Activated naive CD4-positive, alpha-beta T cell treated with Interleukin-2 at 50 U/mL for 16 hours (primary cell): Measurements from ENCODE around the gene ZNF827.
A peak's percentile ranks its signal among the peaks of the same experiment; 100 is the strongest.

Source experiments
- DNase-seq: peaks from one replicate; pipeline ENCODE4 v3.0.0-alpha.2; 2020

Gene ZNF827

DNA sequence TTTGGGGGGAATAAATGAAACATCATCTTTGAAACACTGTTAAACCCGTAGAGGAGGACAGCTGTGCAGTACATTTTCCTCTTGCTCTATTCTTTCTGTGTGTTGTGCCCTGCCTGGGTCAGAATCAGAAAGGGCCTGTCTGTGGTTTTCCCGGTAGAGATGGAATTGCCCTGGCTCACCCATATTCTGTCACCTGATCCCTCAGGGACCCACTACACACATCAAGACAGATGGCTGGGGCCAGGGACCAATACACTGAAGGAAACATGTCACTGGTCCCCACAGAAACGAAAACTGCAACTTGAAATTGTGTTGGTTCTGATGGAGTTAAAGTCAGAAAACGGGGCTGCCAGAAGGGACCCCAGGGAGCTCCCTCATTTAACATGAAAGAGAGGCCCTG lies 114.9 kb downstream of the ZNF827 start:
- no peak for DNase-seq

DNA sequence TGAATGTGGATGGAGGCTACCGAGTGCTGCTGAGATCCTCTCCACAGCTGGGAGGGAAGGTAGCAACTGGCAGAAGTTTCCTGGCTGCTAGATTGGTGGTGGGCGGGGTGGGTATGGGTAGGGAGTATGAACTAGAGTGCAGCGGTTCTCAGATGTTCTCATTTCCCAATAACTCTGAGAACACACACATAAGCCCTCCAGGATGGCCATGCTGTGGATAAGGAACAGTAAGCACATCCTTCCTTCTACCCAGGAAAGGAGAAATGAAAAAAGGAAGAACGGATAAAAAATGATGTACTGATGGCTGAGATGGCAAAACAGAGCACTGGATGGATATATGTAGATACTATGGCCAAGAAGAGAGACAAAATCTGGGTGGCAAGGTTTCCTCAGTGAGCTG lies 116.0 kb downstream of the ZNF827 start:
- DNase-seq = no peak

DNA sequence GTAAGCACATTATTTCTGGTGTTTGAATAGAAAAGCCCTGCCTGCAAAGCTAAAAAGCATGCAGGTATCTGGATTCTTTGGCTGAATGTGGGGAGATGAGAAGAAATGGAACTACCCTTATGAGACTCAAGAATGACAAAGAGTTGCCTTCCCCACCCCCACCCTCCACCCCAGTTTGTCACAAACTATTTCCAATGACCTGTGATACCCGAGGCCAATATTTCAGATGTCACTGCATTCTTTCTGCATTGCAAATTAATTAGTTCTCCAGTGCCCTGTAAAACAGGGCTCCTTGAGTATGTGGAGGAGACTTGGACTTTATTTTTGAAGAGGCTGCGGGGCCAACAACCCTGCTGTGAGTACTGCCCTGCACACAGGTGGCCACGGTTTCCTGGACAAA lies 116.4 kb downstream of the ZNF827 start:
- no peak for DNase-seq

DNA sequence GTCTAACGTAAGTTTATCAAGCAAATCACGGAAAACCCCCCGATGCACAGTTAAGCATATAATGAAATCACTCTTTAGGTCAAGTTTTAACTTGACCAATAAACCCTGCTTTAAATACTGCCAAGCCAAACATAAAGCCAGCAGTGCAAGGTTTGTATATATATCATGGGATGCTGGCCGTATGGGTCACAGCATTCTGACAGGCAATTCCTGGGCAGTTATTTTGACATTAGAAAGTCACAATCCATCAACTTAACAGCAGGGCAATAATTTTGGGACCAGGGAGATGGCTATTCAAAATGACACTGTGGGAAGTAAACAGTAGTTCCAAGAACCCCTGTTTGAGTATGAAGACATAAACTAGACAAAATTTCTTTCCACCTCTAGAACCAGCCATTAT lies 116.9 kb downstream of the ZNF827 start:
- no peak for DNase-seq

DNA sequence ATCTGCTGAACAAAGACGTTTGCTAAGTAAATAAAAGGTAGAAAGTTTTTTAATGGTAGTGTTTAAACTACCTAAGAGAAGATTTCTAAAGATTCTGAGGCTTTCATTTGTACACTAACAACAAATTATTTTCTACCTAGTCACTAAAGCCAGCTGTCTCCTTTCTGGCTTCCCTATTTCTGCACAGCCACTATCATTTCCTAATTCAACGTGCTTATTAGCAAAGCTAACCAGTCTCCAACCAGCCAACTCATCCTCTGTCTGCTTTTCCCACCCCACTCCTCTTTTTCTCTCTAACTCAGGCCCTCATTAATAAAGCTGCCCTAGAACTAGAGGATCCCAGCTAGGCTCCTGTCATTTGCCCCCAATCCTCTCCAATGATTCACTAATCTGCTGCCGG lies 118.2 kb downstream of the ZNF827 start:
- no peak for DNase-seq

DNA sequence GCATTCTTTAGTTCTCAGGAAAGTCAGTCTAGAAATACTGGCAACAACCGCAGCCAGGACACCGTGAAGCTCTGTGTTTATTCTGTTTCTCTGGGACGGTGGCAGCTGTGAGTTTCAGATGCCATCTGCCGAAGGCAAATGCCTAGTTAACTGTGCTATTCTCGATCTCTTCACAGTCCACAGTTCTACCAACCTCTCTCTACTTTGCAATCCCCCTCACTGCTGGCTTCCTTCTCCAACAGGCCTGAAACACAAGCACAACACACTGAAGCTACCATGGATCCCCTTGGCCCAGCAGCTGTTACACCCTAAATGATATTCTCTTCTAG lies 118.8 kb downstream of the ZNF827 start:
- DNase-seq = no peak

DNA sequence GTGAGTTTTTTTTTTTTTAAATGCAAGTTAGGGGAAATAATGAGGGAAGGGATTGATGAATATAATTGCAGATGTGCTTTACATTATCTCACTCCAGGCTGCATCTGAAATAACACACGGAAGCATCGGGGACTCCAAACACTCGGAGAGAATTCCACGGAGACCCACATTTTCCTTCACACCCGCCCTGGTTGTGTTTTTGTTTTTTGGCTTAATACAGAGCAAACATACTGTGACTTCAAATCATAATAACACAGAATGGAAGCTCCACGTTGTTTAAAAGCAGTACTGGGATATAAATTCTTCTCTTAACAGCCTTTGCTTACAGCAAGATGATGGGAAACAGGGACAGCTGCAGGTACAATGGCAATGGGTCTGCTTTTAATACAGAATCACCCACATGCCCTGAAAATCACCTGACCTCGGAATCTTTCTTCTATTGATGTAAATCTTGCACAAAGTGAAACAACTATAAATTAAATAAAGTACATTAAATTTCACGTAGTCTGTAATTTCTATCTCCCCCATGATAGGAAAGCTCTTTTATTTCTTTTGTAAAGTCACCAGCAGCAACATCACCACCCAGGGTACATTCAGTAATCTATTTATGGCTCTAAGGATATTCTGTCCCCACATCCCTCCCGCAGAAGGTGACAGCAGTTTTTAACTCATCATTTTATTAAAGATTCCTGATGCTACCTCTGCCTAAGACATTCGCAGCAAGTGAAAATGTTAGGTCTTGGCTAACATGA lies 119.3 kb downstream of the ZNF827 start:
- no peak for DNase-seq

DNA sequence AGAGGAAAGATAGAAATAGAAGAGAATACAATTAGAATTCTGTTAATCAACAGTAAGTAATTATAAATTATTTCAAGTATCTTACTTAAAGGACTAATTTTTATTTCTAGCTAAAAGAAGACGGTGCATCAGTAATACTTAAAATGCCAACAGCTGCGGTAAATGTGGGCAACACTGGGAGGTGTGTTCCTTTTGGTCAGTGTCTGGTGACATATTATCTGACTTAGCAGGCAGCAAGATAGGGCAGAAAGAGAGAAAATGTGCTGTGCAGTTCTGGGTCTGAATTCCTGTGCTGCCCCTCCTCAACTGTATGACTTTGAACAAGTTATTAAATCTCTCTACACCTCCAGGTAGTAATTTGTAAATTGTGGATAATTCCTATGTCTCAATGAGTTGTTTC lies 120.6 kb downstream of the ZNF827 start:
- DNase-seq = no peak

DNA sequence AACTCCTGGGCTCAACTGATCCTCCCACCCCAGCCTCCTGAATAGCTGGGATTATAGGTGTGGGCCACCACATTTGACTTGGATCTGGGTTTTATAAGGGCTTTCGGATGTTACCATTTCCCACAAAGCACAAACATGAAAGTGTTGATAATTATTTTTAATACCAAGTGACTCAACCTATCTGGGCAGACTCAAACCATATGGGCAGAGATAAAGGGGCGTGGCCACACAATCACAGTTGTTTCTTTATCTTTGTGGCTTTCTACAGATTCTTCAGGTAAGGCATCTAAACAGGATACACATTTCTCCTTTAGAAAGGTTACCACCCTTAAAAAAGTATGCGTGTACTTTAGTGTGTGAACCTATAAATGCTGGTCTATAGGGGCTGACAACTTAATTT lies 122.5 kb downstream of the ZNF827 start:
- DNase-seq = no peak

DNA sequence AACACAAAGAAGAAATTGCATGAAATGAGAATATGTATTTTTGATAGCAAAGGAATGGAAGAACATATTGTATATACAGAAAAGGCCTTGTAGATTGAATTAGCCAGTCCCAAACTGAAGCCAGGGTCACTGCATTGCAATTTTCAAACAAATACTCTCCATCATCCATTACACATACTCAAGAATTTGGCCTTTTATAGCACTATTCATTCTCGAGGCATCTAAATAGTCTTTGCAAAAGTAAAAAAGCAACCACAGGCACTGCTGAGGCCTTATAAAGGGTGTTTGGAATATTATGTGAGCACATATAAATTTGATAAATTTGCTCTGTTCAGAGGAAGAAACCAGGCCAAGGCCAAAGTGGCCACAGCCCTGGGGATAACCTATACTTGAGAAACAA lies 123.0 kb downstream of the ZNF827 start:
- no peak for DNase-seq

DNA sequence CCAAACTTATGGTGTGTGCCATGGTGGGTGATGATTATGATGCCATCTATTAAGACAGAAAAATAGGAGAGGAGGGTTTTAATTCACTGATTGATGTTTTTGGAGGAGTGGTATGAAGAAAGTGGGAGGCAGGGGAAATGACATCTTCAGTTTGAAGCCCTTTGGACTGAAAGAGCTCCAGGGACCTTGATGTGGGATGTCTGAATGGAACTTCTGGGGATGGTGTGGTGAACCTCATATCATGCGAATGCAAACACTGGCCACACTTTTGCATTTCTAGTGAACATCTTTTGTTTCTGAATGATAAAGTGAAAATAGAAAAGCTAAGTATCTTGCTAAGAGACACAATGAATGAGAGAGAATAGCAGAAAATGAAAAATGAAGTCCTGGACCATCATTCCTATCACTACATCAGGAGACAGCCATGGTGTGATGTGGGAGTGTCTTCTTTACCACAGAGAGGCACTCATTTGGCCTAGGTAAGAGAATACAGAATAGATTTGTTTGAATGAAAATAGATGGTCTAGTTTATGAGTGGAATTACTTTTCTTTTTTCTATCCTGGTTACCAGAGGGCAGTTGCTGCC lies 123.5 kb downstream of the ZNF827 start:
- no peak for DNase-seq

DNA sequence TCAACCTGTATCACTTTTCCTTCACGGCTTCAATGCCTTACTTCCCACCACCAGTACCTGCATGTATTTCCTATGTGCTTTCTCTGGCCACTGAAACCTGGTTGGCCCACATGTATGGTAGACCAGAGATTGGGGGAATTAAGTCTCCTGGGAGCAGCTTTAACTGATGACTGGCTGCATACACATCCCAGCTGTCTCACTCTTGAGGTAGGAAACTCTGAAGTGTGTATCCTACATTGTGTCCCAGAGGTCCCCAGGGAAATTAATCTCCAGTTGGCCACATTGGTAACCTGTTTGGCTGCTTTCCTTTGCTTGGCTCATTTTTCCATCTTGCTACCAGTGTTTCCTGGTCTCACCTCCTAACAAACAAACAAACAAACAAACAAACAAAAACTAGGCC lies 124.4 kb downstream of the ZNF827 start:
- no peak for DNase-seq

DNA sequence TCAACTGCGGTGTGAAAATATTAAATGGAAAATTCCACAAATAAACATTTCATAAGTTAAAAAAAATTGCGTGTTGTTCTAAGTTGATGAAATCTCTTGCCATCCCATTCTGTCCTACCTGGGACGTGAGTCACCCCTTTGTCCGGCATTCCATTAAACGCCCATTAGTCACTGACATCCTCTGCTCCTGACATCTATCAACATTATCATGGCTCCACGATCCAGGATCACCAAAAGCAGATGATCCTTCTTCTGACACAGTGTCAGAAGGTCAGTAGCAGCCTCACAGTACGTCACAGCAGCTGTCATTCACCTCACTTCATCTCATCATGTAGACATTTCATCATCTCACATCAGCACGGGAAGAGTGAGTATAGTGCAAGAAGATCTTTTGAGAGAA lies 125.7 kb downstream of the ZNF827 start:
- no peak for DNase-seq

DNA sequence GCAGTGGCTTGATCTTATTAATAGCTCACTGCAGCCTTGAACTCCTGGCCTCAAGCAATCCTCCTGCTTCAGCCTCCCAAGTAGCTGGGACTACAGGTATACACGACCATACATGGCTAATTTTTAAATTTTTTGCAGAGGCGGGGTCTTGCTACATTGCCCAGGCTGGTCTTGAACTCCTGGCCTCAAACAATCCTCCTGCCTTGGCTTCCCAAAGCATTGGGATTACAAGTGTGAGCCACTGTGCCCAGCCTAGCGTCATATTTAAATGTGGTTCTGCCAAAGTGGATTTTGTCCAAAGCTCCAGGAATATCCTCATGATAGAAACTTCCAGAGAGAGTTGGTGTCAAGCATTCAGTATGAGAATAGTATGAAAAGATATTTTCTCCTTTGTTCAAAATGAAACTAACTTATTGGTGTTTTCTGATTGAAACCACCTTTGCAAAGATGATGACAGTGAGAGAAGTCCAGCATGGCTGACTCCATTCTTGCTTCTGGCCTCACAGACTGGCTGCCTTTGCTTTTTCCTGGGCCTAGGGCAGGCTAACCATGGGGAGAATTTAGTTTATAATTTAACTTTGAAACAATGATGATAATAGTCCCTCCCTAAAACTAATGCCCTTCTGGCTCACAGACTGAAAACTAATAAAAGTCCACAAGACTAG lies 129.6 kb downstream of the ZNF827 start:
- no peak for DNase-seq

DNA sequence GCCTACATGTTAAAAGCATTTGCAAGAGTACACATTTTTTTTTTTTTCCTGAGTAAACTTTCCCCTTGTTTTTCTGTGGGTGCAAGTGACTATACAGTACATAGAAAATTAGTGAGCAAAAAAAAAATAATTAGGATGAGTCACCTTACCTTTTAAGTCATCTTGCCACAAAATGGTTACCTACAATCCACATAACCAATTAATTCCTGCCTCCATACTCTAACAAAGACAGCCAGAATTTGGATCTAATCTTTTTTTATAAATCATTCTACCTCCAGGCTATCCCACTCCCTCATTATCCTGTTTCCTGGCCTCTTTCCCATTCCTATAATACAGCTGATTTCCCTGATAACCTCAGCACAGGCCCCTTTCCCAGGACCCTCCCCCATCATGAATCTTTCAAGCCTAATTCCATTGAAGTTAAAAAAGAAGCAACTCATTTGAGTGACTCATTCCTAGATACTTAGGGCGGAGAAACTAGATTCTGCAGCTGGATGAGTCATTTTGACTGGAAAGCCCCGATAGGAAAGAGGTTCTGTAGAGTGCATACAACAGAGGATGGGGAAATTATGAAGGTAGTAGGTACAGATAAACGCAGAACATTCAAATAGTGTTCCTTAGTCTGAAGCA lies 130.5 kb downstream of the ZNF827 start:
- DNase-seq = peak; percentile 45

DNA sequence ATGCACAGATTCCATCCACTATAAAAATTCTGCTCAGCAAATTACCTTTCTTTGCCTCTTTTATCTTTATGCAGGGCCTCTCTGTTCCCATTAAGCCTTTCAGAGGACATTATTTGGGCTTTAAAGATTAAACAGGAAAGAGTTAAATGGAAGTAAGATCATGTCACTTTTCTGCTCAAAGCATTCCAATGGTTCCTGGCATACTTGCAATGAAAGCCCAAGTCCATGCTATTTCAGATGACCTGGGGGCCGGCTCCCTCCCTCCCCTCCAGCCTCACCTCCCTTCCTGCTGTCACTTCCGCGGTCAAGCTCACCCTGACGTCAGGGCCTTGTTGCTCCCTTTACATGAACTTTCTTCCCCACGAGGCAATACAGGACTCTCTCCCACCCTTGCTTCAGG lies 133.1 kb downstream of the ZNF827 start:
- DNase-seq = no peak

DNA sequence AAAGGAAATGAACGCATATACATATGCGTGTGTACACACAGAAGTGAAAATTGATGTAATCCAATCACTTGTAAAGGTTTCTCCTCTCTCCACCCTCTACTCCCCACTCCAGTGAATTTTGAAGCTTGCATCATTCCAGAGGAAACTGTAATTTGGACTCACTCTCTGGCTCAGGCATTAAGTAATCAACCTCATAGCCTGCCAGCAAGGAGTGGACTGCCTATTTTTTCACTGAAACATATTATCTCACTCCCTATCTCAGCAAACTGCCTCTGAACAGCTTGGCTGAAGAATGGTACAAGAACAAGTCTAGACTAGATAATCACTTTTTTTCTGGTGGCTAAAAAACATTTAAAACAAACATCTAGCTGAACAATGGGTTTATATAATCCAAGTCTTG lies 134.5 kb downstream of the ZNF827 start:
- DNase-seq = no peak

DNA sequence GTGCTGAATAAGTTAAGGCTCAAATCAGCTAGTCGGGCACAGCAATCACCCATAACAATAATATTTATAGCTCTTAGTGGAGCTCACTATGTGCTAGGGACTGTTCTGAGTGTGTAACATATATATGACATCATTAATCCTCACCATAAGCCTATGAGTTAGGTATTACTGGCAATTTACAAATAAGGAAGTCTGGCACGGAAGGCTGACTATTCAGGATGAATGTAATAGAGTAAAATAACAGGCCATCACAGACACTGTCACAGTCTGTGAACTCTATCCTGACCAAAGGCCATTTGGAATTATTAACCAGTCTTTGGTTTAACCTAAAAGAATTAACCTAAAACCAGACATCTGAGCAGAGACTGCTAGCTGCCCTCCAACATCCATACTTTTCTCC lies 139.4 kb downstream of the ZNF827 start:
- DNase-seq = no peak

DNA sequence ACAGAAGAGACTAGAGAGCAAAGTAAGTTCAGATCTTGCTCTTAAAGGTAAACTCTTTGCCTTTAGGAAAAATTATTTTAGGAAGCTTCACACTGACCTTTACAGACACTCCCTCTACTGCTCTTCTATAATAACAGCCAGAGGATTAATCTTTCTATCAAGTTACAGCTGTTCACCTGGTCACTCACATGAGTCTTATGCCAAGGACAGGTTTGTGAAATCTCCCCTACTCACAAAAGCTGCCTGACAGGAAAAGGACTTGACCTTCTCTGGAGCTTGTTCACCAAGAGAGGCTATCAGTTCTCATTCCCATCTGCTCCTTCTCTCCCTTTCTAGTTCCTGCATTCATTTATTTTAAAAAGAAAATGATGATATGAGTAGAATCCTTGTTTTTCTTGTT lies 141.3 kb downstream of the ZNF827 start:
- DNase-seq = no peak

DNA sequence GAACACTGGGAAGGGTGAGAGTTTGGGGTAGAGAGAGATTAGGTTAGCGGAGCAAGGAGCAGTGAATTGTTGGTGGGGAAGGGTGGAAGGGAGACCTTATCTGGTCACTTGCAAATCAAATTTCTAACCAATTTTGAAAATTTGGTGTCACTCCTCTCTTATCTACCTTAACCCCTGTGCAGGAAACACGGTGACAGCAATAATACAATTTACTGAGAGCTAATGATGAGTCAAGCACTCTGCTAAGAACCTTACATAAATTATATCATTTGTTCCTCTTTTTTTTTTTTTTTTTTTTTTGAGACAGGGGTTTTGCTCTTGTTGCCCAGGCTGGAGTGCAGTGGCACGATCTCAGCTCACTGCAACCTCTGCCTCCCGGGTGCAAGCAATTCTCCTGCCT lies 142.3 kb downstream of the ZNF827 start:
- no peak for DNase-seq

DNA sequence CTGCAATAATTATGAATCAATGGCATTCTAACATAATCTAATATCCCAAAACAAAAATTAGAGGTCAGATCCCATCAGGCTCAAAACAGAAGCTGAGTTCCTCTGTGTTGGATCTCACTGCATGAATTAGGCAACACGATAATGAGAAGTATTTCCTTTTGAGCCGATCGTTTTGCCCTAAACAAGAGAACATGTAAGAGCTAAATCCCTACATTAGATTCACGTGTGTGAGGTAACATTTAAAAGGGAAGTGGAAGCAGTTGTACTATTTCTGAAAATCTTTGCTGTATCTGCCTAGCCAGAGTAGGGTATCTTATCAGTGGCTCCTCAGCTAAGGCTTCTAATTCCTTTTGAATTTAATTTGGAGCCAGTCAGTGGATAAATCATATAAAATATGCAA lies 143.1 kb downstream of the ZNF827 start:
- DNase-seq = no peak

DNA sequence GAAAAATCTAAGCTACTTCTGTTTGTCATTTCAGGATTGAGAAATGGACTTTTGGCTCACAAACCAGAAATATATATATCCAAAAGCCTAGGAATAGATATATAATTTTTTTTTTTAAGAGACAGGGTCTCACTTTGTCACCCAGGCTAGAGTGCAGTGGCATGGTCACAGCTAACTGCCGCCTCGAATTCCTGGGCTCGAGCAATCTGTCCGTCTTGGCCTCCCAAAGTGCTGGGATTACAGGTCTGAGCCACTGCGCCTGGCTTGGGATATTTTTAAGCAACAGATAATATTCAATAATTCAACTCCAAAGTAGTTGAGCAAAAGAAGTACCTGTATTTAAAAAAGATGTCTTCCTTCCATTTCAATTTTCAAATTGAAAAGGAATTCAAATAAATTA lies 146.2 kb downstream of the ZNF827 start:
- no peak for DNase-seq

DNA sequence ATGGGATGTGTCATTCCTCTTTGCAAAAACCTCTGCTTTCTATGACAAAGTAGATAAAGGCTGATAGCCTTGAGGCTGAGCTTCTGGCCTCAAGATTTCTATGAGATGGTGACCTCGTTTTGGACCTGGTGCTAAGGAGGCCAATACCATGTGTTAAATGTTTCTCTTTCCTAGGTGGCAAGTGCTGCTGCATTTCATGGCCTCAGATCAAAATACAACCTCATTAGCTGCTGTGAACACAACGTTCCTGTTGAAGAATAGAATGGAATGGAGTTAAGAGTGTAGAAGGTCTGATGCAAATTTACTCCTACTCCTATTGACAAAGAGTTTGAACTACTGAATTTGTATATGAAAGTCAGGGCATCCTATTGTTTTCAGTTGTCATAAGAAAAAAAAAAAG lies 146.6 kb downstream of the ZNF827 start:
- DNase-seq = no peak

DNA sequence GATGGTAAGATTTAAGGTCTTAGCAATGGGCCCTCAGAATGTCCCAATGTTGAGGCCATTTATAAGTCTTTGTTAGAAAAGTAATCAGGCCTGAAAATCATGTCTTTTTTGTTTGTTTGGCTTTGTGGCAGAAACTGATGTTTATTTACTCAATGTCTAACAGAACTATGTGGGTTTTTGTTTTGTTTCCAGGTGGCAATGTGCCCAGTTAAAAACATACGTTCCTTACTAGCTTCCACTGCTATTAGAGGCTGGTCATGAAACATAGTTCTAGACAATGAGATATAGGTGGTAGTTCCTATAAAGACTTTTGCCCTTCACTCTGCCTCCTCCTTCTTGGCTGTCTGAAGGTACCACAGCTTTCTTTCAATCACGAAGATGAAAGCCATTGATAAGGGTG lies 149.9 kb downstream of the ZNF827 start:
- DNase-seq = no peak
